GM19455 (cell line): ENCODE data around the gene LHPP.

Experiments
- ATAC-seq: cut with Tn5 transposase; IDR thresholded peaks from one replicate; pipeline ENCODE4 v1.9.1; 2021; ENCODE audit not compliant: unreplicated experiment

The LHPP gene

DNA sequence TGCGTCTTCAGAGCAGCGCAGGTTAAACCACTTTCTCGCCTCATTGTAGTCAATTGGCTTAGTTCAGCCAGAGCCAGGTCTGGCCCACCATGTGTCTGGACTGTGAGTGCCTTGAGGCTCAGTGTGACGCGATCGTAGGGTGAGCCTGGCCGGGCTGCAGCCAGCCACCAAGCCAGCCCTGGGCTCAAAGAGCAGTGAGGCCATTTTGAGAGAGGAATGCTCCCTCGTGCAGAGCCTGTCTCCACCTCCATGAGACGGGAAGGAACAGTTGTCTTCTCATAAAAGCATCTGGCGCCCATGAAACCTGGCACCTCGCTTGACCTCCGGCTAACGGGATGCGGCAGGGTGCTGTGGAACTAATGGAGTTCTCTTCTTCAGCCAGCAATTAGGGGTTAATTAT is 34.5 kb downstream of the LHPP start:
- no peak for ATAC-seq

DNA sequence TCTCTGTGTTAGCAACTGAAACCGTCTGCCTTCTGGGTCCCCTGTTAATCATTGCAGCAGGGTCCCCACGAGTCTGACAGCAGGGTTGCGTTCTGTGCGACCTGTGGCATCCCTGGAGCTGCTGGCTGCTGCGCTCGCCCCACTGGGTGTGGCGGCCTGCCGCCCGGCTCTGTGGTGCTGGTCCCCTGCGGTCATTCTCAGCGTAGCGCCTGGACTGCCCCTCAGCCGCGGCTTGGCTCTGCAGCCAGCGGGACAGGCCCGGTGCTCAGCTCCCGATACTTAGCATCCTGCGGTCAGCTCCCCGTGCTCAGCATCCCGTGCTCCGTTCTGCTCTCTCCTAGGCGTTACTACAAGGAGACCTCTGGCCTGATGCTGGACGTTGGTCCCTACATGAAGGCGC is 35.0 kb downstream of the LHPP start:
- no peak for ATAC-seq

DNA sequence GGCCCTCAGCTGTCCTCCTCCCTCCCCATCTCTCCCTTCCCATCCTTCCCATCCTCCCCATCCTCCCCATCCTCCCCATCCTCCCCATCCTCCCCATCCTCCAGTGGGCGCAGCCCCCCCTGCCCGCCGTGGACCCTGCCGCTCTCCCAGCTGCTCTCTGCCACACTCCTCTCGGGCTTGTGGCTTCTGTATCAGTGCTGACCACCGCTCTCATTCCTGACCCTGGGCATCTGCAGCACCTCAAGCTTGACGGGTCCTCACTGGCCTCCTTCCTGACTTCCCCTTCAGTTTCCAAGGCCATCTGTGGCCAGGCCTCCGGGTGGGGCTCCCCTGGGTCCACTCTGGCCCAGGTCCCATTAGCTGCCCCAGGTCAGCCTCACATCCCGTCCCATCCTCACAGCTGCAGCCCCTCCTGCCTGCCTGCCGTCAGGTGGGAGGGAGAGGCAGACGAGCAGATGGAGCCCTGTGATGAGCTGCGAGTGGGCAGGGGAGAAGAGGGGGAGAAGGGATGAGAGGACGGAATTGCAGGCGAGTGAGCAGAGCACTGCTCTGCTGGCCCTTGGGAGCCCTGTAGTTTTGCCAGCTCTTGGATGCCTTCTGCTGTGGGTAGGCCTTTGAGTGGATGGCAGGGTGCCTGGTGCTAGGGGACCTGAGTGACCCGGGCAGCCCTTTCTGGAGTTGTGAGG is 35.7 kb downstream of the LHPP start:
- ATAC-seq = no peak

- ATAC-seq = no peak
These were observed 36.4 kb downstream of the LHPP start for GRCh38 chr10:124498056-124498455.

DNA sequence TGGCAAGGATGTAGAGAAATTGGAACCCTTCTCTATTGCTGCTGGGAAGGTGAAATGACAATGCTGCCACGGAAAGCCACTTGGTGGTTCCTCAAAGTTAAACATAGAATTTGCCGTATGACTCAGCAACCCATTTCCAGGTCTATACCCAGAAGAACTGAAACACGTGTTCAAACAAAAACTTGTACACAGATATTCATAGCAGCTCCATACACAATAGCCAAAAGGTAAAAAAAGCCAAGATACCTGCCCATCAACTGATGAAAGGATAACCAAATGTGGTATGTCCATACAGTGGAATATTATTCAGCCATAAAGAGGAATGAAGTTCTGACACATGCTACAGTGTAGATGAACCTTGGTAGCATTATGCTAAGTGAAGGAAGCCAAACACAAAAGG is 39.1 kb downstream of the LHPP start:
- no peak for ATAC-seq

GRCh38 chr10:124504711-124505110 is 43.1 kb downstream of the LHPP start:
- no peak for ATAC-seq

GRCh38 chr10:124505279-124505678 is 43.7 kb downstream of the LHPP start:
- no peak for ATAC-seq

DNA sequence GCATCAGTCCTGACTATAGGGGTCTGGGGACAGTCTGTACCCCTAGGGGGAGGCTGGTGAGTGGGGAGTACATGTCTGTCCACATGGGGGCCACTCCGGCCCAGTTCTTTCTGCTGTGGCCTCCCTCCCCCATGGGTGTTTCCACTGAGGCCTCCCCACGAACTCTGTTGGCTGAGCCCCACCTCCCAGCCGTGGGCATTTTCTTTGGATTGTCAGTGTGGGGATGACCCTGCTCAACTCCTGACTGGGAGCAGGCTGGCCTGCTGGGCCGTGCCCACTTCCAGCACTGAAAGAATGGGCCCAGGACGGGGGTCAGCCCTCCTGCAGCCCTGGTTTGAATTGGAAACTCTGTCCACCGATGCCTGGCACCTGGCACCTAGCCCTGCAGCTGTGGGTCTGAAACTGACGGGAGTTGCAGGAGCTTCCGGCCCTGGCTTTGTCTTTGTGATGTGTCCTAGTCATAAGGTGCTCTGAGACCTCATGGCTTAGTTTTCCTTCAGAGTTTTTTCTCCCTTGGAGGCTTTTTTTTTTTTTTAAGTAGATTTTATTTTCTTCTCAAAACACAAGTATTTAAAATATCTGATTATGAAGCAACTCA is 46.5 kb downstream of the LHPP start:
- ATAC-seq = peak; percentile 69

DNA sequence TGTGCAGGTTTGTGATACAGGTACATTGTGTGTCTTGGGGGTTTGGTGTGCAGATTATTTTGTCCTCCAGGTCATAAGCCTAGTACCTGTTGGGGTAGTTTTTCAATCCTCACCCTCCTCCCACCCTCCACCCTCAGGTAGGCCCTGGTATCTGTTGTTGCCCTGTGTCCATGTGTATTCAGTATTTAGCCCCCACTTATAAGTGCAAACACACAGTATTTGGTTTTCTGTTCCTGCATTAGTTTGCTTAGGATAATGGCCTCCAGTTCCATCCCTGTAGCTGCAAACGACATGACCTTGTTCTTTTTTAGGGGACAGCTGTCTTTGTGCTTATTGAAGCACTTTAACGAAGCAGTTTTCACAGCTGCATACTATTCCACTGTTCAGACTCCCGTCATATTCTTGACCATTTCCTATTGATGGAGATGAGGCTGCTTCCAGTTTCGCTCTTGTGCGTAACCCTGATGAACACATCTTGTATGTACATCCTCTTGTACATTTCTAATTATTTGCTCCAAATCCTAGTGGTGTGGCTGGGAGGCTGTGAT is 47.4 kb downstream of the LHPP start:
- ATAC-seq = no peak

- no peak for ATAC-seq
These were observed 48.4 kb downstream of the LHPP start for GRCh38 chr10:124509880-124510632.

GRCh38 chr10:124510759-124511158 is 49.1 kb downstream of the LHPP start:
- ATAC-seq = no peak

- ATAC-seq = no peak
These were observed 49.8 kb downstream of the LHPP start for GRCh38 chr10:124511205-124512039.

- no peak for ATAC-seq
These were observed 50.4 kb downstream of the LHPP start for GRCh38 chr10:124512040-124512428.

DNA sequence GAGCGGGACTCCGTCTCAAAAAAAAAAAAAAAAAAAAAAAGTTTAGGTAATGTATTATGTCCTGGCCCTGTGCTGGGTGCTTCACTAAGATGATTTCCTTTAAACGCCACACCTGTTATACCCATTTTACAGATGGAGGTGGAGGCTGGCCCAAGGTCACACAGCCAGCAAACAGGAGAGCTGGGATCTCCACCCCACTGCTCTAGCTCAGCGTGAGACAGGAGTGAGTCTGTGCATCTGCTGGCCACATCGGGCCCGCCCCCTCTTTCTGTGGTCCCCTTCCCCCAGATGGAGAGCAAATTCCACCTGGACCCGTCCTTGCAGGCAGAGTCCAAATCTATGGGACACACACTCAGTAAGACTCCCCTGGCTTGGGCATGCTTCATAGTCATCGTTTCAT is 51.0 kb downstream of the LHPP start:
- ATAC-seq = no peak

- no peak for ATAC-seq
These were observed 53.8 kb downstream of the LHPP start for GRCh38 chr10:124515244-124515970.

GRCh38 chr10:124516181-124516580 is 54.6 kb downstream of the LHPP start:
- no peak for ATAC-seq

GRCh38 chr10:124516746-124517397 is 55.2 kb downstream of the LHPP start:
- ATAC-seq = no peak

GRCh38 chr10:124517461-124517860 is 55.8 kb downstream of the LHPP start:
- ATAC-seq = no peak

DNA sequence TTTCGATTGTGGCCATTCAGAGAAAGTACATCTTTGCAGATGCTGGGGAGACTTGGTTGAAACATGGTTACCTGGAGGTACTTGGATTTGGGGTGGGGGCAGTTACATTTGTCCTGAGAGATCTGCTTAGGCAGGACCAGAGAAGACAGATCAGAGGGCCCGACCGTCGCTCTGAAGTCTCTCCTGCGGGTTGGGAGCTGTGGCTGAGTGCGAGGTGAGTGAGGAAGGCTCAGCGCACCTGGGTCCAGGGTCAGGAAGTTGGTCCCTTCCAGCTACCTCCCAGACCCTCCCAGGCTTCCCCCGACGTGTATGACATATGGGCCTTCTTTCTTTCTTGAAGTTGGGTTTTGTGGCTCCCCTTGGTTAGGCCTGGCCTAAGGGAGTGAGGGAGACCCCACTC is 56.3 kb downstream of the LHPP start:
- no peak for ATAC-seq

DNA sequence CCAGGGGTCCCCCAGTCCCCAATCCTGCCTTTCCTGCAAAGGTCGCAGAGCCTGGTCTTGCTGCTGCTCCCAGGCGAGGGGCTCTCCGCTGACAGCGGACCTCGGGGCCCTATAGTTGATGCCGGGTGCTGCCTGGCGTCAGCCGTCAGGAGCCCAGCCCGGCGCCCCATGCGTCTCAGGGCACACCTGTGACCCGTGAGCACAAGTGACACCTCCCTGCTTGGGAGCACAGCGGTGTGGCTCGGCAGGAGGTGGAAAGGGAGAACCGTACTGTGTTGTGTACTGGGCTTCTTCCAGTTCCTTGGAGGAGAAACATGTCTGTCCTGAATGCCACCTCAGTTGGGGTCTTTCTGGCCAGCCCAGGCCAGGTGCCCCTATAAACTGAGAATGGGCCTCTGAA is 56.7 kb downstream of the LHPP start:
- ATAC-seq = no peak
